A673 (cell line): ENCODE measurements around the gene TNS1.

Source experiments
- CTCF ChIP-seq: fragments of 300-800, 200-600 bp; sonication (generic); conservative IDR thresholded peaks from 2 replicates; pipeline ENCODE4 v1.5.1; 2017; ENCODE audit warnings: low read depth, mild to moderate bottlenecking, antibody characterized with exemption, low read length, moderate library complexity, mixed read lengths
- EZH2 ChIP-seq: fragments of 200-600 bp; sonication (generic); IDR thresholded peaks from 2 replicates; pipeline ENCODE4 v1.6.1; 2017; ENCODE audit warnings: borderline replicate concordance, low read depth, mild to moderate bottlenecking, mixed read lengths, antibody characterized with exemption, low read length; ENCODE audit not compliant: poor library complexity, severe bottlenecking

DNA sequence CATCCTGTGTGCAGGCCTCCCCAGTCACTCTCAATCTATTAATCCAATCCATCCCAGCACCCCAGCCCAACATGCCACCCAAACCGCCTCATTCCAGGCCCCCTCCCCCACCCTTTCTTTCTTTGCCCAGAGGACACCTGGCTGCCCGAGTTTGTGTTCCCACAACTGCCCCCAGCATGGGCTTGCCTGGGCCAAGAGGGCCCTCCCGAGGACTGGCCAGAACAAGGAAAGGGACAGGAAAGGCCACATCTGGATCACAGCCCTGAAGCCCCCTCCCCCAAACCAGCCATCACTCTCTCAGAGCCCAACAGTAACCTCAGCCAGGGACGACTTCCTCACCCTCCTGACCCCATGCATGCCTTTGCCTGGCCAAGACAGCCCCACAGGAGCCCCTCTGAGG is 1.2 kb downstream of the TNS1 start:
- TF ChIP-seq CTCF (no peak), EZH2 (no peak)
